Camera-type eye (tissue), 1 donor: ENCODE data around the gene CLDN16. TPM values are rescaled to one million over a fixed set of nuclear protein-coding genes. Genes with fewer than 3 reads are reported as not detected.

ENCODE experiments used
- total RNA-seq: library from RNA; depleted of rRNA; stranded (reverse); fragments of >200 nt; gene quantifications from one replicate; pipeline ENCODE4 v1.2.3, GENCODE V29; 2014

Gene CLDN16
- 0.16 TPM for total RNA-seq

DNA sequence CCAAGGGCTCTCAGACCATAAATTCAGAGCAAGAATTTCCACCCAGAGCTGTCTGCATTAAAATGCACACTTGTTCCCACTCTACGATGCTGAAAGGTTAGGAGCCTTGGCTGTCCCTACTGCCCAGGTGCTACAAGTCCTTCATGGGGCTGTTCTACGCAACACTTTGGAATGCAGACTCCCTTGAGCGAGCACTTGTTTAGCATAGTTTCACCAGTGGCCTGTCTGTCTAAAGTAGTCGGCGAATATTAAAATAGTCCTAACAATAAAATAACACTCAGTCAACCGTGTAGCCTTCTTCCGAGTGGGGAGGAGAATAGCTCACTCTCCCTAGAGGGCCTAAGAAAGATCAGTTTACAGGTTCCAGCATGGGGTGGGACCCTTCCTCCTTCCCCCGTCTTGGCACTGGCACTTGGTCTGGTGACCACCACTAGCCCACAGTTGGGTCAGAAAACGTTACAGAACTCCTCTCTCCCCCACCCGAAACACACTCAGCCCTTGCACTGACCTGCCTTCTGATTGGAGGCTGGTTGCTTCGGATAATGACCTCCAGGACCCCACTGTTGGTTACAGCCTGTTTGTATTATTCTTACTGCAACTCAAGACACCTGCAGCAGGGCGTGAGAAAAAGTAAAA, at the start of gene CLDN16:
Gene CLDN16 (plus strand): TSS at position 586 of the 636 bp plus-strand sequence. CDS start 167 bp downstream, outside the sequence.

GRCh38 chr3:190449801-190450200, 61.8 kb downstream of the CLDN16 start, which contains the start of gene TMEM207:
TSS of gene TMEM207 (minus strand) at chr3:190449901. CDS start at chr3:190449809, 92 bp downstream.

Other genes starting within 250 kb of the CLDN16 start
- gene CLDN1, start 65.7 kb upstream of the CLDN16 start, total RNA-seq: 9.4 TPM
- gene TMEM207, start 61.7 kb downstream of the CLDN16 start, total RNA-seq: not detected
- 11.4 TPM for gene IL1RAP, start 125.9 kb downstream of the CLDN16 start, total RNA-seq